ENCODE measurements around the gene PHKA1.
"Not testable (repeated sequence)": the region's sequence is repeated elsewhere in the genome, so short reads cannot be mapped to it uniquely, and the experiment has no call there.

The PHKA1 gene

GRCh38 chrX:72568406-72569092 is 145.6 kb downstream of the PHKA1 start:
- no peak for DNase-seq

GRCh38 chrX:72566448-72566847 is 147.7 kb downstream of the PHKA1 start:
- no peak for DNase-seq

- not testable (repeated sequence) for DNase-seq
Observed at GRCh38 chrX:72559655-72560054, 154.5 kb downstream of the PHKA1 start.

- no peak for DNase-seq
Observed at GRCh38 chrX:72554448-72555140, 159.5 kb downstream of the PHKA1 start.

- DNase-seq = not testable (repeated sequence)
Observed at GRCh38 chrX:72552443-72552842, 161.7 kb downstream of the PHKA1 start.

GRCh38 chrX:72545990-72546389 is 168.1 kb downstream of the PHKA1 start:
- no peak for DNase-seq

- no peak for DNase-seq
Observed at GRCh38 chrX:72540318-72540717, 173.8 kb downstream of the PHKA1 start.

- no peak for DNase-seq
Observed at GRCh38 chrX:72539822-72540221, 174.3 kb downstream of the PHKA1 start.

- DNase-seq = no peak
Observed at GRCh38 chrX:72536542-72536941, 177.6 kb downstream of the PHKA1 start.

- no peak for DNase-seq
Observed at GRCh38 chrX:72532366-72532765, 181.7 kb downstream of the PHKA1 start.

Data from activated effector memory CD4-positive, alpha-beta T cell treated with Interleukin-2 at 50 U/mL for 16 hours (primary cell).